Stimulated activated CD8-positive, alpha-beta memory T cell treated with anti-CD3 and anti-CD28 coated beads, Interleukin-15, amount 100 ng/mL, for 48 hours (primary cell): ENCODE results near the gene ETFBKMT.
"Not testable (repeated sequence)": the region's sequence is repeated elsewhere in the genome, so short reads cannot be mapped to it uniquely, and the experiment has no call there.

Experiments used
- DNase-seq, 2 donors: peaks; one replicate each; pipeline ENCODE4 v3.0.0-alpha.2; 2020; ENCODE audit warnings: low read depth in 2 of 2

ETFBKMT gene

DNA sequence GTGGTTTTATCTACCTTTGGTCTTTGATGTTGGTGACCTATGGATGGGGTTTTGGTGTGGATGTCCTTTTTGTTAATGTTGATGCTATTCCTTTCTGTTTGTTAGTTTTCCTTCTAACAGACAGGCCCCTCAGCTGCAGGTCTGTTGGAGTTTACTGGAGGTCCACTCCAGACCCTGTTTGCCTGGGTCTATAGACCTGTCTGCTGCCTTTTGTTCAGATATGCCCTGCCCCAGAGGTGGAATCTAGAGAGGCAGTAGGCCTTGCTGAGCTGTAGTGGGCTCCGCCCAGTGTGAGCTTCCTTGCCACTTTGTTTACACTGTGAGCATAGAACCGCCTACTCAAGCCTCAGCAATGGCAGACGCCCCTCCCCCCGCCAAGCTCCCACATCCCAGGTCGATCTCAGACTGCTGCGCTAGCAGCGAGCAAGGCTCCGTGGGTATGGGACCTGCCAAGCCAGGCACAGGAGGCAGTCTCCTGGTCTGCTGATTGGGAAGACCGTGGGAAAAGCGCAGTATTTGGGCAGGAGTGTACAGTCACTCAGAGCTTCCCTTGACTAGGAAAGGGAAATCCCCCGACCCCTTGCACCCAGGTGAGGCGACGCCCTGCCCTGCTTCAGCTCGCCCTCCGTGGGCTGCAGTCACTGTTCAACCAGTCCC lies 59.2 kb downstream of the ETFBKMT start:
- DNase-seq = not testable (repeated sequence)

GRCh38 chr12:31722580-31722979 lies 63.1 kb downstream of the ETFBKMT start:
- DNase-seq = no peak
